Measurements from ENCODE around the gene INTS1.

GRCh38 chr7:1552200-1552599, 48.0 kb upstream of the INTS1 start:
- TF ChIP-seq POLR2AphosphoS5 (IDR thresholded peaks at IDR 0.05; ENCODE audit: low read depth, low read length) = no peak
- TF ChIP-seq SIN3A (IDR thresholded peaks at IDR 0.05; ENCODE audit: borderline replicate concordance, insufficient read depth, low read length) = no peak

Data from PFSK-1 (cell line).